CD4-positive, CD25-positive, alpha-beta regulatory T cell (primary cell): ENCODE results near the gene NCKAP1. TPM values are rescaled to one million over a fixed set of nuclear protein-coding genes. Genes with fewer than 3 reads are reported as not detected.

Experiments
- ATAC-seq, 2 donors: fragments of 150-1000 bp; cut with Tn5 transposase; one replicate each; pipeline ENCODE4 v1.10.0; 2021; ENCODE audit warnings: low read depth in 2 of 2, moderate number of reproducible peaks in 2 of 2, moderate library complexity in 1 of 2
- DNase-seq, 3 donors: peaks; one replicate each; pipeline versions ENCODE4 v3.0.0 to v3.0.0-alpha.2; 2012 to 2022; ENCODE audit warnings: mixed read lengths in 1 of 3
- H3K27ac ChIP-seq: one replicate; pipeline ENCODE4 v1.7.0; 2013; ENCODE audit warnings: mild to moderate bottlenecking, low read length; ENCODE audit not compliant: insufficient read depth, poor library complexity, severe bottlenecking
- H3K27me3 ChIP-seq: one replicate; pipeline ENCODE4 v1.7.0; 2013; ENCODE audit warnings: low read length; ENCODE audit not compliant: control insufficient read depth, insufficient read depth
- H3K36me3 ChIP-seq: one replicate; pipeline ENCODE4 v1.7.0; 2013; ENCODE audit warnings: mild to moderate bottlenecking, low read length, moderate library complexity; ENCODE audit not compliant: control insufficient read depth, insufficient read depth
- H3K4me1 ChIP-seq: 2 replicates; pipeline ENCODE4 v1.7.0; 2013; ENCODE audit warnings: mild to moderate bottlenecking, low read length; ENCODE audit not compliant: insufficient read depth, control insufficient read depth, poor library complexity, severe bottlenecking
- H3K4me3 ChIP-seq: one replicate; pipeline ENCODE4 v1.7.0; 2013; ENCODE audit warnings: low read depth, mild to moderate bottlenecking, low read length, moderate library complexity
- H3K9me3 ChIP-seq, 2 experiments: 1 replicate in 1 of 2; 2 replicates in 1 of 2; pipeline ENCODE4 v1.7.0; 2013; ENCODE audit warnings: low read length in 2 of 2, mild to moderate bottlenecking in 1 of 2, moderate library complexity in 1 of 2; ENCODE audit not compliant: control insufficient read depth in 2 of 2
- H3K27ac Mint-ChIP-seq, 3 donors: one replicate each; pipeline ENCODE4 v1.8.0; 2020 to 2022; ENCODE audit warnings: mild to moderate bottlenecking in 3 of 3, mixed read lengths in 3 of 3, moderate library complexity in 2 of 3
- H3K27me3 Mint-ChIP-seq: one replicate; pipeline ENCODE4 v1.8.0; 2022; ENCODE audit warnings: mild to moderate bottlenecking, mixed read lengths
- H3K36me3 Mint-ChIP-seq: one replicate; pipeline ENCODE4 v1.8.0; 2020; ENCODE audit warnings: mixed read lengths
- H3K4me1 Mint-ChIP-seq, 4 donors: one replicate each; pipeline ENCODE4 v1.8.0; 2020 to 2022; ENCODE audit warnings: mixed read lengths in 4 of 4, mild to moderate bottlenecking in 1 of 4
- H3K4me3 Mint-ChIP-seq, 4 donors: one replicate each; pipeline ENCODE4 v1.8.0; 2020 to 2022; ENCODE audit warnings: mild to moderate bottlenecking in 4 of 4, mixed read lengths in 4 of 4, moderate library complexity in 3 of 4
- H3K9me3 Mint-ChIP-seq, 7 donors: one replicate each; pipeline ENCODE4 v1.8.0; 2020 to 2022; ENCODE audit warnings: mixed read lengths in 7 of 7, mild to moderate bottlenecking in 3 of 7, moderate library complexity in 2 of 7
- polyA plus RNA-seq, 4 donors: library from polyadenylated mRNA; unstranded; fragments of 300-500 nt; fragmentation: Illumina TruSeq; gene quantifications; one replicate each; pipeline ENCODE4 v1.2.3, GENCODE V29; 2021
- total RNA-seq: library from RNA; stranded (reverse); gene quantifications from one replicate; pipeline ENCODE4 v1.2.3, GENCODE V29; 2022

NCKAP1 gene
- total and polyA plus RNA-seq, 5 donors from 2014 or later, result 0.64 to 5.7 (median 1.1) TPM

- peaks cover 0 to 2% (median 1%) of the 10 kb centered on the region in 7 donors for H3K9me3 Mint-ChIP-seq
- no peaks in the 10 kb centered on the region for H3K36me3 ChIP-seq
- H3K27ac Mint-ChIP-seq, result no peak overlapping the region
- H3K36me3 Mint-ChIP-seq, result no peaks in the 10 kb centered on the region
- no peak overlapping the region for H3K27ac ChIP-seq
- H3K27me3 Mint-ChIP-seq, result peaks cover 44% of the 10 kb centered on the region
- DNase-seq (no peak), ATAC-seq (no peak)
- no peaks in the 10 kb centered on the region for H3K4me1 ChIP-seq
- H3K4me1 Mint-ChIP-seq, result peaks cover 5 to 17% (median 6%) of the 10 kb centered on the region in 4 donors
- peaks cover 19% of the 10 kb centered on the region for H3K27me3 ChIP-seq
- H3K9me3 ChIP-seq, result no peaks in the 10 kb centered on the region
- no peak overlapping the region for H3K4me3 ChIP-seq
- no peak overlapping the region for H3K4me3 Mint-ChIP-seq
Measured at GRCh38 chr2:182863642-182864041, 174.6 kb downstream of the NCKAP1 start.

GRCh38 chr2:182862091-182862490 is 176.2 kb downstream of the NCKAP1 start:
- H3K4me1 ChIP-seq, result no peaks in the 10 kb centered on the region
- ATAC-seq (no peak), DNase-seq (no peak)
- H3K27ac ChIP-seq, result no peak overlapping the region
- Mint-ChIP-seq H3K4me1 (peaks cover 0 to 12% (median 4%) of the 10 kb centered on the region in 4 donors), H3K9me3 (peaks cover 0 to 6% (median 2%) of the 10 kb centered on the region in 7 donors), H3K36me3 (no peaks in the 10 kb centered on the region), H3K27ac (no peak overlapping the region), H3K27me3 (peaks cover 35% of the 10 kb centered on the region), H3K4me3 (no peak overlapping the region)
- no peaks in the 10 kb centered on the region for H3K9me3 ChIP-seq
- no peak overlapping the region for H3K4me3 ChIP-seq
- no peaks in the 10 kb centered on the region for H3K36me3 ChIP-seq
- H3K27me3 ChIP-seq, result peaks cover 13% of the 10 kb centered on the region

GRCh38 chr2:182860858-182861257 is 177.4 kb downstream of the NCKAP1 start:
- Histone ChIP-seq H3K27ac (no peak overlapping the region), H3K27me3 (peaks cover 6% of the 10 kb centered on the region), H3K4me3 (no peak overlapping the region), H3K9me3 (no peaks in the 10 kb centered on the region), H3K4me1 (no peaks in the 10 kb centered on the region), H3K36me3 (no peaks in the 10 kb centered on the region)
- no peak overlapping the region for H3K27ac Mint-ChIP-seq
- no peak for DNase-seq
- H3K36me3 Mint-ChIP-seq, result no peaks in the 10 kb centered on the region
- no peak overlapping the region for H3K4me3 Mint-ChIP-seq
- H3K27me3 Mint-ChIP-seq, result peaks cover 25% of the 10 kb centered on the region
- no peak for ATAC-seq
- peaks cover 0 to 6% (median 1%) of the 10 kb centered on the region in 7 donors for H3K9me3 Mint-ChIP-seq
- peaks cover 0 to 5% (median 3%) of the 10 kb centered on the region in 4 donors for H3K4me1 Mint-ChIP-seq

Other genes starting within 250 kb of the NCKAP1 start
- gene FRZB, start 171.8 kb downstream of the NCKAP1 start, total RNA-seq, result not detected
- gene FRZB, start 171.8 kb downstream of the NCKAP1 start, polyA plus RNA-seq, result not detected
- 1.2 TPM for gene DUSP19, start 40.3 kb upstream of the NCKAP1 start, total RNA-seq
- gene DUSP19, start 40.3 kb upstream of the NCKAP1 start, polyA plus RNA-seq, result 1 to 10 TPM in 3 of 4 donors, under 1 TPM in 1; 0.21 to 1.7 (median 1.4) TPM
- gene NUP35, start 86.0 kb upstream of the NCKAP1 start, total RNA-seq, result 11.9 TPM
- gene NUP35, start 86.0 kb upstream of the NCKAP1 start, polyA plus RNA-seq, result 10 to 100 TPM in 1 of 4 donors, 1 to 10 TPM in 3; 5.6 to 10.4 (median 7.7) TPM